GM18498 (cell line): Measurements from ENCODE around the gene LRRC40.

Experiments used
- ATAC-seq: cut with Tn5 transposase; IDR thresholded peaks from one replicate; pipeline ENCODE4 v1.9.1; 2021; ENCODE audit warnings: mild to moderate bottlenecking, moderate library complexity; ENCODE audit not compliant: unreplicated experiment

The LRRC40 gene

GRCh38 chr1:70134148-70134547 is 71.2 kb downstream of the LRRC40 start:
- no peak for ATAC-seq

GRCh38 chr1:70117046-70117445 is 88.3 kb downstream of the LRRC40 start:
- ATAC-seq = no peak

- no peak for ATAC-seq
These were observed 90.1 kb downstream of the LRRC40 start for GRCh38 chr1:70115315-70115714.

GRCh38 chr1:70112838-70113237 is 92.5 kb downstream of the LRRC40 start:
- ATAC-seq = no peak

DNA sequence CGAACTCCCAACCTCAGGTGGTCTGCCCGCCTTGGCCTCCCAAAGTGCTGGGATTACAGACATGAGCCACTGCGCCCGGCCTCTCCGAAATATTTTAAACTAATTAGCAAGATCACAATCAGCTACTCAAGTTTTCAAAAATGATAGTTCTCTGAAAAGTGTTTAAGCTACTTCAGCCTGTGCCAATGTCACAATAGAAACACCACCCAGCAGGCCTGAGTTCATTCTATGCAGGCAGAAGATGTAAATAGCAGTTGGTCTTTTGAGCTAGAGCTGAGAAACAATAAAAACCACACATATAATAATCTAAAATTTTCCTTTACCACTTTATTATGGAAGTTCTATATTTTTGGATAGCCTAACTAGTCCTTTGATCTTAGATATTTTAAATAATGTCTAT is 96.1 kb downstream of the LRRC40 start:
- ATAC-seq = no peak

- no peak for ATAC-seq
These were observed 101.6 kb downstream of the LRRC40 start for GRCh38 chr1:70103770-70104169.

GRCh38 chr1:70101774-70102173 is 103.6 kb downstream of the LRRC40 start:
- ATAC-seq = no peak

GRCh38 chr1:70101231-70101630 is 104.1 kb downstream of the LRRC40 start:
- ATAC-seq = no peak
